Muscle of back (tissue), 13 donors: Measurements from ENCODE around the gene CHPT1. TPM values are rescaled to one million over a fixed set of nuclear protein-coding genes. Genes with fewer than 3 reads are reported as not detected.
"Not testable (repeated sequence)": the region's sequence is repeated elsewhere in the genome, so short reads cannot be mapped to it uniquely, and the experiment has no call there.

ENCODE experiments used
- DNase-seq, 3 donors: peaks; one replicate each; pipeline versions ENCODE4 v3.0.0 to v3.0.0-alpha.2; 2013
- long read RNA-seq, 9 donors: transcript quantifications; one replicate each; lab custom pipeline, GENCODE V29; 2026
- polyA plus RNA-seq, 10 donors: library from polyadenylated mRNA; unstranded; fragments of 120-200 nt; gene quantifications; one replicate each; pipeline ENCODE4 v1.2.1, GENCODE V29; 2013; ENCODE audit not compliant: insufficient read length in 10 of 10

Gene CHPT1
- polyA plus RNA-seq = 10 to 100 TPM; 22.0 to 36.2 (median 27.7) TPM
- long read RNA-seq, donor 1, transcript CHPT1-201 (9 exons, 1,585 nt) = major isoform, 9 of 10 reads
- long read RNA-seq, donor 1, partial matches to known transcripts = 0 of 10 reads
- long read RNA-seq, donor 1, other reads (novel, unspliced or antisense) = 0 of 10 reads
- long read RNA-seq, donor 2, transcript CHPT1-201 (9 exons, 1,585 nt) = major isoform, 8 of 9 reads
- long read RNA-seq, donor 2, partial matches to known transcripts = 0 of 9 reads
- long read RNA-seq, donor 2, other reads (novel, unspliced or antisense) = 0 of 9 reads
- long read RNA-seq, donor 3 = 0 reads
- long read RNA-seq, donor 4, transcript CHPT1-201 (9 exons, 1,585 nt) = major isoform, 6 of 7 reads
- long read RNA-seq, donor 4, partial matches to known transcripts = 0 of 7 reads
- long read RNA-seq, donor 4, other reads (novel, unspliced or antisense) = 0 of 7 reads
- long read RNA-seq, donor 5, partial matches to known transcripts = 0 of 4 reads
- long read RNA-seq, donor 5, other reads (novel, unspliced or antisense) = 0 of 4 reads
- long read RNA-seq, donor 6, transcript CHPT1-201 (9 exons, 1,585 nt) = major isoform, 16 of 17 reads
- long read RNA-seq, donor 6, partial matches to known transcripts = 0 of 17 reads
- long read RNA-seq, donor 6, other reads (novel, unspliced or antisense) = 0 of 17 reads
- long read RNA-seq, donor 7, partial matches to known transcripts = 0 of 5 reads
- long read RNA-seq, donor 7, other reads (novel, unspliced or antisense) = 0 of 5 reads
- long read RNA-seq, donor 8, transcript CHPT1-201 (9 exons, 1,585 nt) = major isoform, 9 of 9 reads
- long read RNA-seq, donor 8, partial matches to known transcripts = 0 of 9 reads
- long read RNA-seq, donor 8, other reads (novel, unspliced or antisense) = 0 of 9 reads
- long read RNA-seq, donor 9 = 0 reads

DNA sequence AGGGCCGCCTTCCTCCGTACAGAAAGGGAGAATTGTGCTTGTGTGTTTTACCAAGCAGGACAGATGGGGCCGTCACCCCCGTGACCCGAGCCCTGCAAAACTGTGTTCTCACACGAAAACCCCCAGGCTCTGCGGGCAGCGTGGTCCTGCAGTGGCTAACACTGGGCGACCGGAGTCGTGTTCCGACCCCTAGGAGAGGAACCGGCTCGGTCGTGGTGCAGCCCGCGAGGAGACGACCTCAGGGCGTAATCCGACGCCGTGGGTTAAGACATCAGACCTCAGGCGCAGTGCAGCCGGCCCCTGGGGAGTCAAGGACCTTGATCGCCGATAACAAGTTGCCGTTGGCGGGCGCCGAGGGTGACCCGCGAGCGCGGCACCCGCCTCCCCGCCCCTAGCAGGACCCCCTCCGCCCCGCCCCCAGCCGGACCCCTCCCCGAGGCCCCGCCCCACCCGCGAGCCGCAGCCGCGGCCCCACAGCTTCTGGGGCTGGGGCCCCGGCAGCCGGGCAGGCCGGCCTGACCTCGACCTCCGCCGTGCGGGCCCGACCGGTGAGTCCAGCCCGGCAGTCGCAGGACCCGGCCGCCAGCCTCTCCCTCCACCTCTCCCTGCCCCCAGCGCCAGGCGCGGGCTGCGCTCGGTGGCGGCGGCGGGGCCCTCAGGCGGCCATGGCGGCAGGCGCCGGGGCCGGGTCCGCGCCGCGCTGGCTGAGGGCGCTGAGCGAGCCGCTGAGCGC lies at the start of gene CHPT1:
Gene CHPT1, plus strand, starts transcription at position 444 of the 733 bp plus-strand sequence. Its CDS starts 222 bp downstream, at position 666.
- DNase-seq = peak; percentile 37 to 86 (median 62)

DNA sequence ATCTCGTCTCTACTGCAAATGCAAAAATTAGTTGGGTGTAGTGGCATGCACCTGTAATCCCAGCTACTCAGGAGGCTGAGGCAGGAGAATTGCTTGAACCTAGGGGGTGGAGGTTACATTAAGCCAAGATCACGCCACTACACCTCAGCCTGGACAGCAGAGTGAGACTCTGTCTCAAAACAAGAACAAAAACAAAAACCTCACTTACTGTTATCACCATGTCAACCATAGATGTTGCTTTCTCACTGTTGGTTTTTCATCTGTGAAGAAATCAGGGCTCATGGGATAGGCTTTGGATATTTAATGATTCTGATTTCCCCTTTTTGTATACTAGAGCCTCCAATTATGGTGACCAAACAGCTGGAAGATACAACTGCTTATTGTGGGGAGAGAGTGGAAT lies 49.7 kb upstream of the CHPT1 start:
- DNase-seq = no peak

DNA sequence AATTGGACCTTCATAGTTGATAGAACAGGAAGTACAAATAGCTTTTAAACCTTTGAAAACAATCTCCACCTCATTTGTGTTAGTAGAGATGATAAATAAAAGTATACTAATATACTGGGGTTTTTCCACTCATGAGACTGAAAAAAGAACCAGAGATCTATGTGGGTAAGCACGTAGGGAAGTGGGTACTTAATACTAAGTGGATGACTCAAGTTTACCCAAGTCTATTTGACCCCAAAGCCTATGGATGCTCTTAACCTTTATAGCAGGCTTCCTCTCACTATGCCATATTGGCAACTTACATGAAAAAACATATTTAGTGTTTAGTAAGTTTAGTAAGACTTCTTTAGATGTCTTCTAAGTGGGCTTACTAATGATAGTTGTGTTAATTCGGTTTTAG lies 49.2 kb upstream of the CHPT1 start:
- no peak for DNase-seq

DNA sequence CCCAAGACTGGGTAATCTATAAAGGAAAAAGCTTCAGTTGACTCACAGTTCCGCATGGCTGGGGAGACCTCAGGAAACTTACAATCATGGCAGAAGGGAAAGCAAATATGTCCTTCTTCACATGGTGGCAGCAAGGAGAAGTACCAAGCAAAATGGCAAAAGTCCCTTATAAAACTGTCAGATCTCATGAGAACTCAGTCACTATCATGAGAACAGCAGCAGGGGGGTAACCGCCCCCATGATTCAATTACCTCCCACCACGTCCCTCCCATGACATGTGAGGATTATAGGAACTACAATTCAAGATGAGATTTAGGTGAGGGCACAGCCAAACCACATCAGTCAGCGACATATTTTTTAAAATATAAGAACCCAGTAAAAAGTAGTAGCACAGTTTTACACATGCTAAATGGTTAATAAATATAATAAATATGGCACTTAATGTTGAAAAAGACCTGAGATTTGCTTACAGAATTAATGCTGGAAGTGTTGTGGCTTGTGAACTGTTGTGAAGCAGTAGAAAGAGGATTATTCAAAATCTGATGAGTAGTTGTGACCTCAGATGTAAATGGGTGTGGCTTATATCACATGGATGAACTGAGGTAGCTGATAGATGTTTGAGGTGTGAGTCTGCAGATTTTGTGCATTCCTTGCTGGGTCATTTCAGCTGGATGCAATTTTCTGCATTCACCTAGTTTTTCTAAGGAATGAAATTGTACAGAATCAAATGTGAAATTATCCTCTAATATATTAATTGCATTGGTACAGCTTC lies 46.9 kb upstream of the CHPT1 start:
- no peak for DNase-seq

DNA sequence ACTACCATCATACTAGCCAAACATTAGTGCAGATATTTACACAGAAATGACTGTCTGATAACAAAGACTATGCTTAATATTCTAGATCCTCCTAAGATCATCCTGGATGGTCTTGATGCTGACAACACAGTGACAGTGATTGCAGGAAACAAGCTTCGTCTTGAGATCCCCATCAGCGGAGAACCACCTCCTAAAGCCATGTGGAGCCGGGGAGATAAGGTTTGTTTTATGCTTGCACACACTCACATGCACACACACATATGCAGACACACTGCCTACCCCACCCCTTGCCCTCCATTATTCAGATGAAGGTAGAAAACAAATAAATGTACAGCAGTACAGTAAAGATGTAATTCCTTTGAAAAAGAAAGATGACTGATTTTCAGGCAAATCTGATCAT lies 44.4 kb upstream of the CHPT1 start:
- DNase-seq = no peak

DNA sequence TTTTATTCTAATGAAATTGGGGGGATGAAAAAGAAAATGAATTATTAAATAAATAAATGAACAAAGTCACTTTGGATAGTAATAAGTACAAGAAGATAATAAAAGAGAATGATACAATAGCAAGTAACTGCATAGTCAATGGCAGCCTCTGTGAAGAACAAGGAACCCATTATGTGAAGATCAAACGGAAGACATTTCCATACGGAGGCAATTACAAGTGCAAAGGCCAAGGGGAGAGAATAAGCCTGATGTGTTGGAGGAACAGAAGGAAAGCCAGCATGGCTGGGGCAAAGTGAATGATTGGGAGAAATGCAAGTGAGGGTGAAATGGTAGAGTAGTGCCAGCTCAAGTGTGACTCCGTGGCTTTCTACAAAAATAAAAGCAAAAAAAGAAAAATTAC lies 43.9 kb upstream of the CHPT1 start:
- no peak for DNase-seq

DNA sequence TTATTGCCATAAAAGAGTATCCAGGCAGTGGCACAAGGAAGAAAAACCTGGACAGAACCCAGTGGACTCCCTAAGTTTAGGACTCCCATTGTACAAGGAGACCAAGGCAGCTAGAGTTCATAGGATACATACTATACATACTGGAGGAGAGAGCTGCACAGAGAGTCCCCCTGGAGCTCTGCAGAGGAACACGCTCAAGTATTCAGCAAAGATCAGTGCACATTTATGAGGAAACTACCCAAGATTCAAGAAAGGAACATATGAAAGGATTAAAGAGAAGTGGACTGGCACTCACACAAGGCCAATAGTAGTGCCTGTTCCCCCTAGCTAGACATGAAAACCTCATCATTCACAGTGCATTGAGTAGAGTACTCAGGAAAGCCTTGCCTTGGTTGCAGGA lies 43.0 kb upstream of the CHPT1 start:
- DNase-seq = no peak

DNA sequence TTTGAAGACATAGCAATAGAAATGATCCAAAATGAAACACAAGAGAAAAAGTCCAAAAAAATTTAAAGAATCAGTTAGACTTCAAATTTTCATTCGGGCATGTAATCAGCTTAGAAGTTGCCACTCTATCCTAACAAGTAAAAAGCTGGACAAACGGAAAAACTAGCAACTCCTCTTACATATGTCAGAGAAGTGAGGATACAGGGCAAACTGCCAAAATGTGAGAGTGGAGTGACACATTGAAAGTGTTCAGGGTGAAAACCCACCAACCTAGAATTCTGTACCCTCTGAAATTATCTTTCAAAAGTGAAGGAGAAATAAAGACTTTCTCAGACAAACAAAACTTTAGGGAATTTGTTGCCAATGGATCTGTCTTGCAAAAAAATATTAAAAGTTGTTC lies 42.0 kb upstream of the CHPT1 start:
- DNase-seq = no peak

DNA sequence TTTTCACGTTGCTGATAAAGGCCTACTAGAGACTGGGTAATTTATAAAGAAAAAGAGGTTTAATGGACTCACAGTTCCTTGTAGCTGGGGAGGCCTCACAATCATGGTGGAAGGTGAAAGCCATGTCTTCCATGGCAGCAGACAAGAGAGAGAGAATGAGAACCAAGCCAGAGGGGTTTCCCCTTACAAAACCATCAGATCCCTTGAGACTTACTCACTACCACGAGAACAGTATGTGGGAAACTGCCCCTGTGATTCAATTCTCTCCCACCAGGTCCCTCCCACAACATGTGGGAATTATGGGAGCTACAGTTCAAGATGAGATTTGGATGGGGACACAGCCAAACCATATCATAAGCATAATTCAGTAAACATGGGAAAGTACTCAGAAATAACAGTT lies 36.8 kb upstream of the CHPT1 start:
- not testable (repeated sequence) for DNase-seq

DNA sequence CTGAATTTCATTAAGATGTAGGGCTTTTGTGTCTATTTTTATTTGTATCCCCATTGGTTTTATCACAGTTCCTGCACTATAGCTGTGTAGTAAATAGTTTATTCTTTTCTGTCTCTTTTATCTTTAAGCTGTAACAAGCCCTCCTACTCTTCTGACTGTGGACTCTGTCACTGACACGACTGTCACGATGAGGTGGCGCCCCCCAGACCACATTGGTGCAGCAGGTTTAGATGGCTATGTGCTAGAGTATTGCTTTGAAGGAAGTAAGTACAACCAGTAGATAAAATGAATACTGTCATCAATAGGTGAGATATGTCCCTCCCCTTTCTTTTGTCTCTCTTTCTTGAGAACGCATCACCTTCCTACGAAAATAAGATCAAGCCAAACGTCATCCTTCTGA lies 34.1 kb upstream of the CHPT1 start:
- no peak for DNase-seq

DNA sequence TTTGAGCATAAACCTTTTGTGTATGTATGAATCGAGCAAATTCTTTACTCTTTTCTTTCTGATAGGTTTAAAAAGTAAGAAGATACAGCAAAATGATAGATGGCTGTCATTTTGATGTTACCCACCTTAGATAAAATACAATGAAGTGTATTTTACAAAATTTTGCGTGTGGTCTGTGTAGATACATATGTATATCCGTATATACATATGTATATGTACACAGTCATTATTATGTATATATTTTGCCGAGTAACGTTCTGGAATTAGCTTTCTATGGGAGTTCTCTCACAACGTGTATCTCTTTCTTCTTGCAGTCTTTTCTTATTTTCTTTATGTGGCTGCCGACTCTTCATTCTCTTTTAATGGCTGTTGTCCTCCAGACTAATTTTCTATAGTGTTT lies 32.4 kb upstream of the CHPT1 start:
- DNase-seq = no peak

DNA sequence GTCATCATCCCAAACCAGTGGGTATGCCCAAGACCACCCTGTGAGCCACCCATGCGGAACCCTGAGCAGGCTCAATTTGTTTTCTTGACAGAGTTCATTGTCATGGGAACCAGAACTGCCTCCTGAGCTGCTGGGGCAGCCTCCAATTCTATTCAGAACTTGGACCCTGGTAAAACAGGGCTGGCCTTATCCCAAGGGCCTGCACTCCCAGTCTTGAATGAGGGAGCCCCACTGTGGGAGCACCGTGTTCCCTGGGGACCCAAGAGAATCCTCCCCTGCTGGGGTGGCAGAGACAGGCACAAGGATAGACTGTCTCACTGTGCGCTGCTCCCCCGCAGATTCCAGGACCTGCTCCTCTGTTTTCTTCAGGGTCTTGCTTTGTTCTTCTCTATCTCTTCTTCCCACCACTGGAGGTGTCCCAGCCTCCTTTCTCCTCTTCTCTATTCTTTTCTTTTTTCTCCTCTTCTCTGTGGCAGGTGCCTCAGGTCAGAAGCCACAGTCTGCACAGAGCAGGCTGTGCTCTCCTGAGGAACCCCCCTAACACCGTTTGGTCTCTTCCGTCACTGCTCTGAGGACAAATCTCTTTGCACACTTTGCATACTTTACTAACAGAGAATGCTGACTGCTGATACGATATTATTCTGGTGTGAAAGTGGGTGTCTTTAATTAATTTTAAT lies 31.2 kb upstream of the CHPT1 start:
- no peak for DNase-seq

DNA sequence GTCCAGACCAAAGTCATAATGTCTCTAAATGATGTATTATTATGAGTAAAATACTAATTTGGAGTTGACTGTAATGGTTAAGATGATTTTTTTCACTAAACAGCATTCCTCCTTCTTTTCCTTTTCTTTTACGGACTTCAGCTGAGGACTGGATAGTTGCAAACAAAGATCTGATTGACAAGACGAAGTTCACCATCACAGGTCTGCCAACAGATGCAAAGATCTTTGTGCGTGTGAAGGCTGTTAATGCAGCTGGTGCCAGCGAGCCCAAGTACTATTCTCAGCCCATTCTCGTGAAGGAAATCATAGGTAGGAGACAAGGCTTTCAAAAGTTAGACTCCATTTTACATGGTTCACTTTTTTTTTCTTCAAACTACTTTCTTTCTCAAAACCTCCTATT lies 29.8 kb upstream of the CHPT1 start:
- no peak for DNase-seq

DNA sequence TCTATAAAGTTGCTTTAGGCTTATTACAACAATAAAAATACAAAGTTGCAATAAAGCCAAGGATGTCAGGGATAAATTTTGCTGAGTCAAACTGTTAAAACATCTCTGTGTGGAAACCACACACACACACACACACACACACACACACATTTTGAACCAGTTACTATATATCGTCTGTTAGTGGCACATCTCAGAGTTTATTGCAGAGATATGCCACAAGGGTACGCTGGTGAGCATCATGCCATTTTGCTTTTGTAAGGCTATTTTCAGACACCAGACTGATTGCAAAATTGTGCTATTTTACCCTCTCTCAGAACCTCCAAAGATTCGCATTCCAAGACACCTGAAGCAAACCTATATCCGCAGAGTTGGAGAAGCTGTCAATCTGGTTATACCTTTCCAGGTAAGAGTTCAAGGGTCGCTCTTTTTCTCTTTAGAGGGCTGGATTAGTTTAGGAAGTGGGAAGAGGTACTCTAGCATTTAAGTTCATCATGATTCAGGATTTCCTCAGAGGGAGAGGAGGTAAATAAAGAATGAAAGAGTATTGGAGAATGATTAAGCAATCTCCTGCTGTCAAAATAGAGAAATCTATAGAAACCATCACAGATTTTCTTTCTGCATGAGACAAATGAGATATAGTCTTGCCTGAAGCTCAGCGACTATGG lies 27.3 kb upstream of the CHPT1 start:
- peak; percentile 7 to 35 (median 13) for DNase-seq

DNA sequence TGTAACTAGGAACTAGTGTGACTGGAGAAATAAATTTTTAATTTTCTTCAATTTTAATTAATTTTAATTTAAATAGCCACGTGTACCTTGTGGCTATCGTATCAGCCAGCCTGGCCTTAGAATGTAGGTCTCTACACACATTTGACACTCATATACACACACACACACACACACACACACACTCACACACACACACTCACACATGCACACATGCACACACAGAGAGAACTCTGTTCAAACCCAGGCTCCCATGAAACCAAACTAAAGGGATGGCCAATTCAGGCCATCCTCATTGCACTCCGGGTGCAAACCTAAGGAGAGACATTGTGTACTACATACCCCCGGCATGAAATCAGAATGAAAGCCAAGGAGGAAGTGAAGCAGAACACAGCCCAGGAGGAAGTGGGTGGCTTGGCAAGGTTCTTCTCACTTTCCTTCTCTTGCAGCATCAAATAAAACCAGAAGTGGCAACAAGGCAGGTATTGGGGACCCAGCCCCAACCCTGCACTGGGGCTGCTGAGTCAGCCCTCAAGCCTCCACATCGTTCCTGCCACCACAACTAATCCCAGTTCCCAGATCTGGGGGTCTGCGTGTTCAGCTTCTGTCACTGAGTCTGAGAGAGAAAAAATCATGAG lies 26.2 kb upstream of the CHPT1 start:
- peak in 2 of 3 donors; percentile 5 to 14 for DNase-seq

DNA sequence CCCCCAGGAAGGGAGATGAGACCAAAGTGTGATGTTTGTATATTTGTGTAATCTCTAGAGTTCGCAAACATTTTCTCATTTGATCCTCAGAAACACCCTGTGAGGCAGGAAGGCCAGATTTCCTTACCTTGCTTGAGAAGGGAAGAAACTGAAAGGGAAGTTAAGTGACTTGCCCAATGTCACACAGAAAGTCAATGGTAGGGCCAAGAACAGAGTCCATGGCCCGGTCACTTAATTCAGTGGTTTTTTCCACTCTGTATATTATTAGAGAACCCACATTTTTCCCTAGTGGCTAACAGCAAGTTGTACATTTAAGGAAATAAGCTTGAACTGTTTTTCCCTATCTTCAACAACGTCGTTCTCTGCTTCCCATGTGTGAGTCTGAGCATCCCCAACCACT lies 25.6 kb upstream of the CHPT1 start:
- no peak for DNase-seq

DNA sequence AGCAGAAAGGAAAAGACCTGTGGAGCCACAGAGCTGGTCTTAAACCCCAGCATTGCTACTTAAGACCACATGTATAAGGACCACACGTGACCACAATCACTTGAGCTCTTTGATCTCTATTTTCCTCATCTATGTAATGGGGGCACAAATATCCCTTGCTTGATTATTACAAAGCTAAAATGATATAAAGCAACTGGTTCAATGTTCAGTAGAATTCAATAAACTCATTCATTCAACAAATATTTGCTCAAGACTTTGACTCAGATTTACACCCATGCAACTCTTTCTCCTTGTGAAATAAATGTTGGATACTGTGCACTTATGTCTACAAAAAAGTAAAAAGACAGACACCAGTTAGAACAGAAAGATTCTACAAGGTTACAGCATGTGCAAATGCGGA lies 21.9 kb upstream of the CHPT1 start:
- no peak for DNase-seq

DNA sequence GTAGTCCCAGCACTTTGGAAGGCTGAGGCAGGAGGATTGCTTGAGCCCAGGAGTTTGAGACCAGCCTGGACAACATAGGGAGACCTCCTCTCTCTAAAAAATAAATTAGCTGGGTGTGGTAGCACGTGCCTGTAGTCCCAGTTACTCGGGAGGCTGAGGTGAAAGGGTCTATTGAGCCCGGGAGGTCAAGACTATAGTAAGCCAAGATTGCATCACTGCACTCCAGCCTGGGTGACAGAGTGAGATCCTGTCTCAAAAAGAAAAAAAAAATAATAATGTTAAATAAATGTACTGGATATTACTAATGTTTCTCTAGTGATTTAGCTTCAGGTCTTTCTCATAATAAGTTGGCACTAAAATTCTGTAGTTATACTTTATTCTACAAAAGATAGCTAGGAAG lies 20.9 kb upstream of the CHPT1 start:
- not testable (repeated sequence) for DNase-seq

DNA sequence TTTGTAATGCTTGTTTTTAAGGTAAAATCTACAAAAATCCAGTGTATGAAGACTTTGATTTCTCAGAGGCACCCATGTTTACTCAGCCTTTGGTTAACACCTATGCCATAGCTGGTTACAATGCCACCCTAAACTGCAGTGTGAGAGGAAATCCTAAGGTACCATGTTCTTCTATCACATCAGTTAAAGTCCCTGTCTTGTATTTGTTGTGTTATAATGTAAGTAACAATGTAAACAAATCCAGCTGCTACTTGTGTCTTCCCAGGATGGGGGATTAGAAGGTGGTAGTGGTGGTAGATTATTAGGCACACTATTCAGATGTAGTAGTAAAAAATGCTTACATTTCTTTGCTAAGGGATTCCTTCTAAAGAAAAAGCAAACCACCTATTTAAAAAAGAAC lies 19.4 kb upstream of the CHPT1 start:
- DNase-seq = no peak

DNA sequence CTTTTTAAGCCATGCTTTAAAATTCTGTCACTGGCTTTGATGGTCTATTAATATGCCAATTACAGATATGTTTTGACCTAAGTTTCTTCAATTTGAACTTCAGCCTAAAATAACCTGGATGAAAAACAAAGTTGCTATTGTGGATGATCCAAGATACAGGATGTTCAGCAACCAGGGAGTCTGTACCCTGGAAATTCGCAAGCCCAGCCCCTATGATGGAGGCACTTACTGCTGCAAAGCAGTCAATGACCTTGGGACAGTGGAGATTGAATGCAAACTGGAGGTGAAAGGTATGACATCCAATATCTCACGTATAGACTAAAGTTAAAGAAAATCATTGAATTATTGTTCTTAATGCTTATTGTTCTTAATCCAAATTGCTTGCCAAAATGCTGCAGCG lies 17.2 kb upstream of the CHPT1 start:
- no peak for DNase-seq
